ENCODE measurements around the gene MAPRE2.

The MAPRE2 gene

DNA sequence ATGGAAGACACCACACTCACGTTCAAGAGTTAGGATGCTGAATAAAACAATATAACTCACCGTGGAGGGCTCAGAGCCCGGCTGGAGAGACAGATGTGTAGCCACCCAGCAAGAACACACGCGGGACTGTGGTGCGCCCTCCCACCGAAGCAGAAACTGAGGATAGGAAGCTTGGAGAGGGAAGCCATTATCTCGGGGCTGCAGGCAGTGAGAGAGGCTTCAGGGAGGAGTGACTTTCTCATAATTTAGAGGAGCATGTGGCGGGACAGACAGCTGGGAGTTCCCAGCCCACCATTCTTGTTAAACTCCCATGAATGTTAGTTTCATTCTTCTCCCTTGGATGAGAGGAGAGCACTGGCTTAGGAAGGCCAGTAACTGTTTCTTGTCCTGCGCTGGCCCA is 96.4 kb downstream of the MAPRE2 start:
- H3K4me3 ChIP-seq (ENCODE audit: low read depth, low read length): no peak overlapping the region
- TF ChIP-seq, protein P1, sequence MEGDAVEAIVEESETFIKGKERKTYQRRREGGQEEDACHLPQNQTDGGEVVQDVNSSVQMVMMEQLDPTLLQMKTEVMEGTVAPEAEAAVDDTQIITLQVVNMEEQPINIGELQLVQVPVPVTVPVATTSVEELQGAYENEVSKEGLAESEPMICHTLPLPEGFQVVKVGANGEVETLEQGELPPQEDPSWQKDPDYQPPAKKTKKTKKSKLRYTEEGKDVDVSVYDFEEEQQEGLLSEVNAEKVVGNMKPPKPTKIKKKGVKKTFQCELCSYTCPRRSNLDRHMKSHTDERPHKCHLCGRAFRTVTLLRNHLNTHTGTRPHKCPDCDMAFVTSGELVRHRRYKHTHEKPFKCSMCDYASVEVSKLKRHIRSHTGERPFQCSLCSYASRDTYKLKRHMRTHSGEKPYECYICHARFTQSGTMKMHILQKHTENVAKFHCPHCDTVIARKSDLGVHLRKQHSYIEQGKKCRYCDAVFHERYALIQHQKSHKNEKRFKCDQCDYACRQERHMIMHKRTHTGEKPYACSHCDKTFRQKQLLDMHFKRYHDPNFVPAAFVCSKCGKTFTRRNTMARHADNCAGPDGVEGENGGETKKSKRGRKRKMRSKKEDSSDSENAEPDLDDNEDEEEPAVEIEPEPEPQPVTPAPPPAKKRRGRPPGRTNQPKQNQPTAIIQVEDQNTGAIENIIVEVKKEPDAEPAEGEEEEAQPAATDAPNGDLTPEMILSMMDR (IDR thresholded peaks at IDR 0.05; ENCODE audit: borderline replicate concordance, insufficient read depth, low read depth, low read length): no peak

DNA sequence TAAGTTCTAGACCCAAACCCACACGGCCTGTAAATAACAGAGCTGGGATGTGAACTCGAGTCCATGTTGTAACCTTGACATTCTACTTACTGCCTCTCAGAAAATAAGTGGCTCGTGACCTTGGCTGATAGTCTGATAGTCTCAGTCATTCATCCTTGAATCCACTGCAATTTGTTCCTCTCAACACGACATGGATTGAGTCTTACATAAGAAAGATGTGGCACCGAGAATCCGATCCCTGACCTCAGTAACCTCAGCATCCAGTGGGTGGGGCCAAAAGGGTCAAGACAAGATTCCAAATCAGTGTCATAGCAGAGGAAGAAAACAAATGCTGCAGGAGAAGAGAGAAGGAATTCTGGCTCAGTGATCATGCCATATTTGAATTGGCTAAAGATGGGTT is 97.6 kb downstream of the MAPRE2 start:
- TF ChIP-seq, protein P1 (IDR thresholded peaks at IDR 0.05; ENCODE audit: borderline replicate concordance, insufficient read depth, low read depth, low read length): no peak
- no peak overlapping the region for H3K4me3 ChIP-seq (ENCODE audit: low read depth, low read length)

DNA sequence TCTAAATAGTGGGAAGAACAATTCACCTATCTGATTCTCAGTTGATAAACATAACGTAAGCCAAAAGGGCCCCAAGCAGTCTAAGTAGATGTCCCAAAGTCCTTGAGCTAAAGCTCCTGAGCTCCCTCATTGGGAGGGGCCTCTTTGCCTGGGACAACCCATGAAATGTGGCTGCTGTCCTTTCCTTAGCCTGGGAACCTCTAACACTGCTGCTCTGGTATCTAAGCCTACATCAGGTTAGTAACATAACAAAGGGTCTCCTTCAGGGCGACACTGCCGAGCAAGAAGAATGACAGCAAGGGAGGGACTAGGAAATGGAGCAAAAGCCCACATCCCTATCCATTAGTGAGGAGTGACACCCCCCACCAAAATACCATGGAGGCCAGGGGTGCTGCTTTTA is 98.3 kb downstream of the MAPRE2 start:
- TF ChIP-seq, protein P1 (IDR thresholded peaks at IDR 0.05; ENCODE audit: borderline replicate concordance, insufficient read depth, low read depth, low read length): no peak

DNA sequence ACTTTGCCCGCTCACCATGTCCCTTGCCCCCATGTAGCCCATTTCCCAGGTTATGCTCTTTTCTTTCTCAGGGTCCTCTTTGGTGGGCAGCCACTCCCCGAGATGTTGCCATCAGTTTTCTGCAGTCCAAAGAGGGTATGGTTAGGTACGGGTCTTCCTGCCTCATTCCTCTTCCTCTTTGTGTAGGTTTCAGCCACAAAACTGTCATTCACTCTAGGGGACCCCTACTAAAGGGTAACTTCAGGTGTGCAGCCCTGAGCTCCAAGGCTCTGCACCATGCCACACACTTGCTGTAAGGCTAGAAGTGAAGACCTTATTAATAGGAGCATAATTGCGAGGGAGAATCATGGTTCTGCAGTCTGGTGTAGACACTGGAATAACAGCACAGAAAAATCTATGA is 99.9 kb downstream of the MAPRE2 start:
- H3K4me3 ChIP-seq (ENCODE audit: low read depth, low read length): no peak overlapping the region
- TF ChIP-seq, protein P1 (IDR thresholded peaks at IDR 0.05; ENCODE audit: borderline replicate concordance, insufficient read depth, low read depth, low read length): no peak

More for the DNA sequence above, 98.3 kb downstream of the MAPRE2 start:
- no peak overlapping the region for H3K4me3 ChIP-seq (ENCODE audit: low read depth, low read length)

DNA sequence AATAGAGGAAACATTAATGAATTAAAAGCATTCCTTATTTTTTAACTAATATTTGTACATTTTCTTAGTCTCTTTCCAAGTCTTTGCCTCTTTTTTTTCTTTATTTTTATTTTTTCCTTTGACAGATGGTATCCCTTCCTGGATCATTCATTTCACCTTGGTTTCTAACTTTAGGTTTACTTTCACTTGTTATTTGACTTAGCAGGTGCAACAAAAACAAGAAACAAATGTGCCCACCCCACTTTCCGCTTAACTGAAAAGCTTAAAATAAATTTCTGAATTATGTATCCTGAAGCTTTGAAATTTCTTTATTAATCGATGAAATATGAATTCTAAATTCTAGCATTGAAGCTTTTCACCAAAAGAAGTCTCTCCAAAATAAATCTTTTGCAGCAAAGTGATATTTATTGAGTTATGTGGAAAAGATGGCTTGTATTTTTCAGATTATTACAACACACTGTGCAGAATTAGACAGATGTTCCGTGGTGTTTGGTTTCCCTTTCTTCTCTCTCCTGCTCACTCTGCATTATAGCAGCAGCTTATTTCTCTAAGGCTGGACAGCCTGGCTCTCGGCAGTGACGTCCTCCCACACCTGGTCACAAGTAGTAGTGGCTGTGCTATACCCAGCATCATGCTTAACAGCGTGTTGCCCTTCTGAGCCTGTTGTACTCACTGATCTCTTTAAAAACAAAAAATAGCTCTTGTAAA is 100.5 kb downstream of the MAPRE2 start:
- H3K4me3 ChIP-seq (ENCODE audit: low read depth, low read length): no peak overlapping the region
- TF ChIP-seq, protein P1 (IDR thresholded peaks at IDR 0.05; ENCODE audit: borderline replicate concordance, insufficient read depth, low read depth, low read length): no peak

DNA sequence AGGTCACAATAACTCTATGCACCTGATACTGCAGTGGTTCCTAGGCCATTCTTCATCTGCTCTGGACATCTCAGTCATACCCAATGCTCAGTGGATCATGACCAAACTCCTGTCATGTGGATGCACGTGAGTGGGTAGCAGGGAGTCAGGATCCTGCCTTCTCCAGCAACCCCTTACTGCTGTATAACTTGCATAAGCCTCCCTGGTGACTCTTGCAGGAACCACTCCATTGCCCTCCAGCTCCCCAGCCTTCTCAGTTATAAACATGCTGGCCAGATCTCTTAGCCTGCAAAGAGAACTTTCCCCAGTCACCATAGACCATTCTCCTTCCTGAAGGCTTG is 101.0 kb downstream of the MAPRE2 start:
- H3K4me3 ChIP-seq (ENCODE audit: low read depth, low read length): no peak overlapping the region
- TF ChIP-seq, protein P1 (IDR thresholded peaks at IDR 0.05; ENCODE audit: borderline replicate concordance, insufficient read depth, low read depth, low read length): no peak

All from GM12875 (cell line).